OCI-LY1 (cell line): Measurements from ENCODE around the gene C1orf216.

Source experiments
- H2AFZ ChIP-seq: fragments of 200-600 bp; sonication (generic), shearing (Covaris generic); 2 replicates; pipeline ENCODE4 v1.6.0; 2014; ENCODE audit warnings: antibody characterized with exemption, mild to moderate bottlenecking, low read length
- H3F3A ChIP-seq: fragments of 200-600 bp; sonication (generic), shearing (Covaris generic); 2 replicates; pipeline ENCODE4 v1.6.0; 2014; ENCODE audit warnings: mild to moderate bottlenecking, antibody characterized with exemption, low read length, moderate library complexity; ENCODE audit not compliant: insufficient read depth
- H3K27ac ChIP-seq: fragments of 200-600 bp; sonication (generic); 2 replicates; pipeline ENCODE4 v1.5.1; 2014; ENCODE audit warnings: low read length, mixed run types, mild to moderate bottlenecking, low read depth; ENCODE audit not compliant: poor library complexity, severe bottlenecking
- H3K27me3 ChIP-seq: fragments of 200-600 bp; sonication (generic); 2 replicates; pipeline ENCODE4 v1.6.0; 2014; ENCODE audit warnings: antibody characterized with exemption, mild to moderate bottlenecking, low read length, moderate library complexity; ENCODE audit not compliant: insufficient read depth
- H3K36me3 ChIP-seq: fragments of 200-600 bp; sonication (generic); 2 replicates; pipeline ENCODE4 v1.6.1; 2014; ENCODE audit warnings: mild to moderate bottlenecking, antibody characterized with exemption, low read length, moderate library complexity, mixed read lengths; ENCODE audit not compliant: insufficient read depth
- H3K4me1 ChIP-seq: fragments of 200-600 bp; sonication (generic); 2 replicates; pipeline ENCODE4 v1.5.1; 2014; ENCODE audit warnings: mild to moderate bottlenecking, low read length, moderate library complexity; ENCODE audit not compliant: insufficient read depth, severe bottlenecking
- H3K4me2 ChIP-seq: fragments of 200-600 bp; sonication (generic), shearing (Covaris generic); 2 replicates; pipeline ENCODE4 v1.6.1; 2014; ENCODE audit warnings: low read length
- H3K4me3 ChIP-seq: fragments of 200-600 bp; sonication (generic); 2 replicates; pipeline ENCODE4 v1.5.1; 2014; ENCODE audit warnings: low read length, low read depth, mild to moderate bottlenecking, mixed read lengths; ENCODE audit not compliant: poor library complexity, severe bottlenecking
- H3K79me2 ChIP-seq: fragments of 200-600 bp; shearing (Covaris generic); 2 replicates; pipeline ENCODE4 v1.6.1; 2016; ENCODE audit warnings: mixed run types, low read length, mixed read lengths; ENCODE audit not compliant: insufficient read depth
- H3K9ac ChIP-seq: fragments of 200-600 bp; sonication (generic), shearing (Covaris generic); 2 replicates; pipeline ENCODE4 v1.6.1; 2014; ENCODE audit warnings: mild to moderate bottlenecking, low read length, mixed read lengths
- H3K9me2 ChIP-seq: fragments of 200-600 bp; sonication (generic), shearing (Covaris generic); 2 replicates; pipeline ENCODE4 v1.6.1; 2014; ENCODE audit warnings: low read depth, mild to moderate bottlenecking, low read length, mixed read lengths
- H3K9me3 ChIP-seq: fragments of 200-600 bp; shearing (Covaris generic); 2 replicates; pipeline ENCODE4 v1.6.1; 2014; ENCODE audit warnings: low read length, mixed read lengths
- H4K20me1 ChIP-seq: fragments of 200-600 bp; sonication (generic), shearing (Covaris generic); 2 replicates; pipeline ENCODE4 v1.6.0; 2016; ENCODE audit warnings: mild to moderate bottlenecking, low read length; ENCODE audit not compliant: insufficient read depth
- EZH2 ChIP-seq: fragments of 200-600 bp; sonication (generic), shearing (Covaris generic); IDR thresholded peaks from 2 replicates; pipeline ENCODE4 v1.8.0; 2017; ENCODE audit warnings: borderline replicate concordance, mixed run types, mild to moderate bottlenecking, antibody characterized with exemption, low read length, moderate library complexity, mixed read lengths
- TF ChIP-seq, protein P1 (sequence below): fragments of 200-600 bp; sonication (generic), shearing (Covaris generic); IDR thresholded peaks from 2 replicates; pipeline ENCODE4 v1.5.1; 2017; ENCODE audit warnings: mild to moderate bottlenecking, antibody characterized with exemption, low read length, moderate library complexity, mixed read lengths

C1orf216 gene

DNA sequence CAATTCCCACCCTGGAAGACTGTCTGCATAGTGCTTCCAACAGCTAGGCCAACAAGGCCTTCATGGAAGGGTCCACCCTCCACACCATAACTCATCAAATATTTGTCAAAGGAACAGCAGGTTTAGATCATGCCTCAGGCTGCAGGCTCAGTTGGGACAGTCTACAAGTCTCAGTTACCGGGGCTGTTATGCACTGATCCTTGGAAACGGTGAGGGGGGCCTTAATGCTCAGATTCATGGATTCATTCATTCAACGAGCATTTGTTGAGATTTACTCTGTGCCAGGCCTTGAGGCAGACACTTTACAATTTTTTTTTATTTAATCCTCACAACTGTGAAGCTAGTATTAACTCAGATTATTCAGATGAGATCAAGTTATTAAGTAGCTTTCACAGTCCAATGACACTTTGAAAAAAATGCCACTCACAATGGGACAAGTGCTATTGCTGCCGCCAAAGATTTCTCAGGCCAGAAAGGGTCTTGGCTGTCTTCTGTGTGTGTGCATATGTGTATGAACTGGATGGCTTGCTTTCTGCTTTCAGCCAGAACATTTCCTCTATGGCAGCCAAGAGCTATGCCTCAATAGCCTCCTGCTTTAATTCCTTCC lies 8.9 kb upstream of the C1orf216 start:
- H3K36me3 ChIP-seq: peaks cover 19% of the 10 kb centered on the region; the same call in 1 of the 2 replicates
- H2AFZ ChIP-seq: no peak overlapping the region

DNA sequence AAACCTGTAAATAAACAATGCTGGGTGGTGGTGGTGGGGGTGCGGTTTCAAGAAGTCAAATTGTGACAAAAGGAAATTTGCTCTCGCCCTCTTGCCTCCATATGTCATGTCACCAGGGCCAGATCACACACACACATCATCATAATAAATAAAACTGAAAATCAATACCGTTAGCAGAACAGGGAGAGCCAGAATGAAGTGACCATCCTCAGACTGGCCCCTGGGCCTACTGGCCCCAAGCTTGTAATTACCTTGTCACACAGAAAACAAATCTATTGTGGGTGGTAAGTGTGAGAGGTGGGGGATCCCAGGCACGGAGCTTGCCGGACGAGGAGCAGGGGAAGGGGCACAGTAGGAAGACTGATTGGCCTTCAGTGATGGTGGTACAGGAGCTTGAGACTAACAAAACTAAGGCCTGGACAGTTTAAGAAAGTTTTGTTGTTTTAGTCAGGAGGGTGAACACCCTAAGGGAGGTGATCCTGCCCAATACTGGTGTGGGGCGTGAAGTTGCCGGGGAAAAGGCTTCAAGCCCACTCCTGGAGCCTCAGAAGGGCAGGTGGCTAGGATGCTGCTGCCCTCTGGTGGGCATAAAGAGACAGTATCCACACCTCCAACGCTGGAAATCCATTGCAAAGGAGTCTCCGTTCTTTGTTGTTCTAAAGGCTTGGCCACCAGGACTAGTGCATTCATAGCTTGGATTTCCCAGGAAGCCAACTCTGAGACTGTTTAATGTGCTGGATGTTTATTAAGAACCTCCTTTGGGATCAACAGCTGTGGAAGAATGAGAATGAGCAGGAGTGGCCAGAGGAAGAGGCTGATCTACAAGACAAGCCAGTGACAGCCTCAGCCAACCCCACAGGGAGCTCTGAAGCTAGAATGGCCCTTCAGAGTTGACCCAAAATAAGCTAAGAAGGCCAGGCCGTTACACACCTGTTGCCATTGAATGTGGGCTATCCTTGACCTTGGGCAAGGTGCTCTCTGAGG lies 8.1 kb upstream of the C1orf216 start:
- Histone ChIP-seq H3K27me3 (no peaks in the 10 kb centered on the region), H3K9me2 (no peaks in the 10 kb centered on the region), H3K9me3 (no peaks in the 10 kb centered on the region), H3K4me2 (no peak overlapping the region), H2AFZ (no peak overlapping the region), H3F3A (no peaks in the 10 kb centered on the region), H3K4me1 (no peaks in the 10 kb centered on the region), H4K20me1 (no peaks in the 10 kb centered on the region), H3K36me3 (peaks cover 11% of the 10 kb centered on the region; the same call in 1 of the 2 replicates), H3K79me2 (no peaks in the 10 kb centered on the region), H3K27ac (no peak overlapping the region), H3K9ac (no peak overlapping the region), H3K4me3 (no peak overlapping the region)
- TF ChIP-seq, protein P1, sequence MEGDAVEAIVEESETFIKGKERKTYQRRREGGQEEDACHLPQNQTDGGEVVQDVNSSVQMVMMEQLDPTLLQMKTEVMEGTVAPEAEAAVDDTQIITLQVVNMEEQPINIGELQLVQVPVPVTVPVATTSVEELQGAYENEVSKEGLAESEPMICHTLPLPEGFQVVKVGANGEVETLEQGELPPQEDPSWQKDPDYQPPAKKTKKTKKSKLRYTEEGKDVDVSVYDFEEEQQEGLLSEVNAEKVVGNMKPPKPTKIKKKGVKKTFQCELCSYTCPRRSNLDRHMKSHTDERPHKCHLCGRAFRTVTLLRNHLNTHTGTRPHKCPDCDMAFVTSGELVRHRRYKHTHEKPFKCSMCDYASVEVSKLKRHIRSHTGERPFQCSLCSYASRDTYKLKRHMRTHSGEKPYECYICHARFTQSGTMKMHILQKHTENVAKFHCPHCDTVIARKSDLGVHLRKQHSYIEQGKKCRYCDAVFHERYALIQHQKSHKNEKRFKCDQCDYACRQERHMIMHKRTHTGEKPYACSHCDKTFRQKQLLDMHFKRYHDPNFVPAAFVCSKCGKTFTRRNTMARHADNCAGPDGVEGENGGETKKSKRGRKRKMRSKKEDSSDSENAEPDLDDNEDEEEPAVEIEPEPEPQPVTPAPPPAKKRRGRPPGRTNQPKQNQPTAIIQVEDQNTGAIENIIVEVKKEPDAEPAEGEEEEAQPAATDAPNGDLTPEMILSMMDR: peak; percentile 76
- TF ChIP-seq EZH2: no peak

More for the DNA sequence above, 8.9 kb upstream of the C1orf216 start:
- no peaks in the 10 kb centered on the region for H3K4me1 ChIP-seq
- no peaks in the 10 kb centered on the region for H3K9me2 ChIP-seq
- H3K4me3 ChIP-seq: no peak overlapping the region
- H3K9me3 ChIP-seq: no peaks in the 10 kb centered on the region
- no peak overlapping the region for H3K4me2 ChIP-seq
- H3K27me3 ChIP-seq: no peaks in the 10 kb centered on the region
- no peak overlapping the region for H3K9ac ChIP-seq
- H3F3A ChIP-seq: no peaks in the 10 kb centered on the region
- H3K79me2 ChIP-seq: no peaks in the 10 kb centered on the region
- H3K27ac ChIP-seq: no peak overlapping the region
- H4K20me1 ChIP-seq: no peaks in the 10 kb centered on the region
- TF ChIP-seq, protein P1: no peak
- TF ChIP-seq EZH2: no peak

DNA sequence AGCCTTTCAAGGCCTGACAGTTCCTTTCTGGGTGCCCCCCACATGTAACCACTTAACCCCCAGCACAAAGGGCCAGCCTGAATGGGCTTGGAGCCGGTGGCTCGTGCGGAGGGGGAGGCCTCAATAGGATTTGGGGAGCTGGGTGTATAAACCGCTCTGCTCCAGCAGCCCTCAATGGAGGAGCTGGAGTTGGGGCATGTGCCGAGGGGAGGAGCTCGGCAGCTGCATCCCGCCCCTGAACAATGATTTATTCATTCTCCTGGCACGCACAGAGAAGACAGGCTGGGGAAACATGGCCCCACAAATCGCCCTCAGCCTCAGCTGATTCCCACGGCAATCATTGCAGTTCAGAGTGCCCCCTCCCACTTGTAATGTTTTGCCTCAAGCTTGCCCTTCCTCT lies 6.9 kb upstream of the C1orf216 start:
- H3K36me3 ChIP-seq: peaks cover 5% of the 10 kb centered on the region; the same call in 1 of the 2 replicates
- no peaks in the 10 kb centered on the region for H3K79me2 ChIP-seq
- no peak overlapping the region for H3K4me3 ChIP-seq
- no peaks in the 10 kb centered on the region for H3K4me1 ChIP-seq
- no peak overlapping the region for H2AFZ ChIP-seq
- H3K9me2 ChIP-seq: no peaks in the 10 kb centered on the region
- no peak overlapping the region for H3K27ac ChIP-seq
- no peak overlapping the region for H3K9ac ChIP-seq
- no peaks in the 10 kb centered on the region for H3K27me3 ChIP-seq
- no peak overlapping the region for H3K4me2 ChIP-seq
- no peaks in the 10 kb centered on the region for H3K9me3 ChIP-seq
- no peaks in the 10 kb centered on the region for H4K20me1 ChIP-seq
- H3F3A ChIP-seq: no peaks in the 10 kb centered on the region
- TF ChIP-seq, protein P1: no peak
- no peak for TF ChIP-seq EZH2
